Natural killer cell treated with Interleukin-12 subunit alpha and Interleukin-12 subunit beta and Interleukin-15 and Interleukin-18, amount 100 ng/mL, for 72 hours (primary cell): ENCODE results near the gene CTIF. TPM values are rescaled to one million over a fixed set of nuclear protein-coding genes. Genes with fewer than 3 reads are reported as not detected.

ENCODE experiments used
- ATAC-seq, 2 donors: fragments of 150-1000 bp; cut with Tn5 transposase in 1 of 2; sonication (Bioruptor Pico), chemical (Tn5 transposase) in 1 of 2; 2 replicates each; pipeline ENCODE4 v1.10.0; 2021
- DNase-seq: peaks from one replicate; pipeline ENCODE4 v3.0.0; 2022; ENCODE audit warnings: low spot score
- H3K27ac Mint-ChIP-seq, 2 donors: 1 replicate in 1 of 2; 2 replicates in 1 of 2; pipeline ENCODE4 v1.8.0; 2022; ENCODE audit warnings: mixed read lengths in 2 of 2, mild to moderate bottlenecking in 1 of 2, moderate library complexity in 1 of 2
- H3K27me3 Mint-ChIP-seq, 2 donors: 1 replicate in 1 of 2; 2 replicates in 1 of 2; pipeline ENCODE4 v1.8.0; 2022; ENCODE audit warnings: mixed read lengths in 2 of 2
- H3K36me3 Mint-ChIP-seq: one replicate; pipeline ENCODE4 v1.8.0; 2022; ENCODE audit warnings: mixed read lengths
- H3K4me1 Mint-ChIP-seq, 2 donors: 1 replicate in 1 of 2; 2 replicates in 1 of 2; pipeline ENCODE4 v1.8.0; 2022; ENCODE audit warnings: low read depth in 2 of 2, mixed read lengths in 2 of 2, mild to moderate bottlenecking in 1 of 2
- H3K4me3 Mint-ChIP-seq: one replicate; pipeline ENCODE4 v1.8.0; 2022; ENCODE audit warnings: mixed read lengths
- H3K9me3 Mint-ChIP-seq: 2 replicates; pipeline ENCODE4 v1.8.0; 2022; ENCODE audit warnings: mixed read lengths
- total RNA-seq, 2 donors: library from RNA; stranded (reverse); gene quantifications; one replicate each; pipeline ENCODE4 v1.2.3, GENCODE V29; 2022

The CTIF gene
- total RNA-seq, 2 donors from 2014 or later = 8.4 to 13.0 TPM

- Mint-ChIP-seq H3K4me3 (no peak overlapping the region), H3K9me3 (peaks cover 15% of the 10 kb centered on the region), H3K27me3 (no peaks in the 10 kb centered on the region), H3K36me3 (peaks cover 10% of the 10 kb centered on the region), H3K27ac (peak overlapping the region in 1 of 2 donors; percentile 13), H3K4me1 (peaks cover 54 to 58% of the 10 kb centered on the region in 2 donors)
- no peak for DNase-seq
- no peak for ATAC-seq
Measured at GRCh38 chr18:48847807-48848486, 309.1 kb downstream of the CTIF start.

- ATAC-seq = no peak
- H3K4me3 Mint-ChIP-seq = no peak overlapping the region
- no peak for DNase-seq
- peaks cover 10% of the 10 kb centered on the region for H3K36me3 Mint-ChIP-seq
- no peak overlapping the region for H3K27ac Mint-ChIP-seq
- H3K9me3 Mint-ChIP-seq = peaks cover 15% of the 10 kb centered on the region
- H3K4me1 Mint-ChIP-seq = peaks cover 55 to 56% of the 10 kb centered on the region in 2 donors
- H3K27me3 Mint-ChIP-seq = no peaks in the 10 kb centered on the region
Measured at GRCh38 chr18:48848641-48849143, 309.9 kb downstream of the CTIF start.

- Mint-ChIP-seq H3K4me3 (no peak overlapping the region), H3K27ac (peak overlapping the region; percentile 23 to 83), H3K36me3 (peaks cover 5% of the 10 kb centered on the region), H3K4me1 (peaks cover 50 to 52% of the 10 kb centered on the region in 2 donors), H3K27me3 (no peaks in the 10 kb centered on the region), H3K9me3 (peaks cover 8% of the 10 kb centered on the region)
- ATAC-seq (no peak), DNase-seq (no peak)
Measured at GRCh38 chr18:48850822-48851598, 312.2 kb downstream of the CTIF start.

GRCh38 chr18:48851599-48851960, 312.7 kb downstream of the CTIF start:
- Mint-ChIP-seq H3K4me1 (peaks cover 50 to 53% of the 10 kb centered on the region in 2 donors), H3K9me3 (peaks cover 2% of the 10 kb centered on the region), H3K36me3 (peaks cover 3% of the 10 kb centered on the region), H3K27me3 (no peaks in the 10 kb centered on the region), H3K4me3 (no peak overlapping the region), H3K27ac (peak overlapping the region; percentile 23 to 83)
- ATAC-seq = peak in 1 of 2 donors; percentile 46
- no peak for DNase-seq

GRCh38 chr18:48852292-48852691, 313.5 kb downstream of the CTIF start:
- no peaks in the 10 kb centered on the region for H3K9me3 Mint-ChIP-seq
- H3K4me3 Mint-ChIP-seq = no peak overlapping the region
- H3K27me3 Mint-ChIP-seq = no peaks in the 10 kb centered on the region
- peak overlapping the region; percentile 25 to 79 for H3K27ac Mint-ChIP-seq
- DNase-seq (no peak), ATAC-seq (no peak)
- H3K4me1 Mint-ChIP-seq = peaks cover 53 to 56% of the 10 kb centered on the region in 2 donors
- no peaks in the 10 kb centered on the region for H3K36me3 Mint-ChIP-seq

- DNase-seq (no peak), ATAC-seq (no peak)
- Mint-ChIP-seq H3K36me3 (no peaks in the 10 kb centered on the region), H3K9me3 (no peaks in the 10 kb centered on the region), H3K4me3 (no peak overlapping the region), H3K27me3 (no peaks in the 10 kb centered on the region), H3K4me1 (peaks cover 57 to 59% of the 10 kb centered on the region in 2 donors), H3K27ac (peak overlapping the region; percentile 25 to 79)
Measured at GRCh38 chr18:48852794-48853193, 314.0 kb downstream of the CTIF start.

- no peaks in the 10 kb centered on the region for H3K9me3 Mint-ChIP-seq
- H3K36me3 Mint-ChIP-seq = no peaks in the 10 kb centered on the region
- H3K4me1 Mint-ChIP-seq = peaks cover 59 to 60% of the 10 kb centered on the region in 2 donors
- no peak for ATAC-seq
- no peak for DNase-seq
- no peak overlapping the region for H3K4me3 Mint-ChIP-seq
- peak overlapping the region in 1 of 2 donors; percentile 79 for H3K27ac Mint-ChIP-seq
- no peaks in the 10 kb centered on the region for H3K27me3 Mint-ChIP-seq
Measured at GRCh38 chr18:48853588-48853987, 314.8 kb downstream of the CTIF start.

GRCh38 chr18:48854780-48855179, 315.9 kb downstream of the CTIF start:
- H3K27me3 Mint-ChIP-seq = no peaks in the 10 kb centered on the region

GRCh38 chr18:48855422-48856377, 316.9 kb downstream of the CTIF start:
- Mint-ChIP-seq H3K27me3 (no peaks in the 10 kb centered on the region), H3K27ac (peak overlapping the region; percentile 63 to 81), H3K4me3 (peak overlapping the region; percentile 68), H3K4me1 (peaks cover 51 to 59% of the 10 kb centered on the region in 2 donors), H3K36me3 (no peaks in the 10 kb centered on the region), H3K9me3 (no peaks in the 10 kb centered on the region)
- DNase-seq (no peak), ATAC-seq (peak; percentile 70 to 82)

More at GRCh38 chr18:48854780-48855179, 315.9 kb downstream of the CTIF start:
- DNase-seq (no peak), ATAC-seq (no peak)
- no peaks in the 10 kb centered on the region for H3K36me3 Mint-ChIP-seq
- H3K9me3 Mint-ChIP-seq = no peaks in the 10 kb centered on the region
- peaks cover 58 to 62% of the 10 kb centered on the region in 2 donors for H3K4me1 Mint-ChIP-seq
- peak overlapping the region in 1 of 2 donors; percentile 81 for H3K27ac Mint-ChIP-seq
- H3K4me3 Mint-ChIP-seq = peak overlapping the region; percentile 68

GRCh38 chr18:48857023-48857694, 318.3 kb downstream of the CTIF start:
- Mint-ChIP-seq H3K9me3 (no peaks in the 10 kb centered on the region), H3K4me3 (no peak overlapping the region), H3K27ac (peak overlapping the region; percentile 63 to 83), H3K36me3 (no peaks in the 10 kb centered on the region), H3K27me3 (no peaks in the 10 kb centered on the region), H3K4me1 (peaks cover 48 to 49% of the 10 kb centered on the region in 2 donors)
- DNase-seq (no peak), ATAC-seq (no peak)

- no peak for DNase-seq
- Mint-ChIP-seq H3K4me1 (peaks cover 39% of the 10 kb centered on the region in 2 donors), H3K36me3 (no peaks in the 10 kb centered on the region), H3K27me3 (no peaks in the 10 kb centered on the region), H3K27ac (peak overlapping the region; percentile 30 to 83), H3K4me3 (no peak overlapping the region), H3K9me3 (no peaks in the 10 kb centered on the region)
- ATAC-seq = no peak
Measured at GRCh38 chr18:48858676-48859075, 319.8 kb downstream of the CTIF start.

- peaks cover 38 to 41% of the 10 kb centered on the region in 2 donors for H3K4me1 Mint-ChIP-seq
- no peak overlapping the region for H3K4me3 Mint-ChIP-seq
- no peaks in the 10 kb centered on the region for H3K36me3 Mint-ChIP-seq
- no peak for DNase-seq
- ATAC-seq = no peak
- H3K27me3 Mint-ChIP-seq = no peaks in the 10 kb centered on the region
- peak overlapping the region in 1 of 2 donors; percentile 83 for H3K27ac Mint-ChIP-seq
- H3K9me3 Mint-ChIP-seq = no peaks in the 10 kb centered on the region
Measured at GRCh38 chr18:48859311-48860268, 320.8 kb downstream of the CTIF start.
